Neural progenitor cell (in vitro differentiated cells): ENCODE results near the gene PRR16. TPM values are rescaled to one million over a fixed set of nuclear protein-coding genes. Genes with fewer than 3 reads are reported as not detected.
"Not testable (repeated sequence)": the region's sequence is repeated elsewhere in the genome, so short reads cannot be mapped to it uniquely, and the experiment has no call there.

Experiments used
- DNase-seq: peaks from one replicate; pipeline ENCODE4 v3.0.0-alpha.2; 2016; ENCODE audit warnings: low spot score
- H2AFZ ChIP-seq: fragments of 200-600 bp; sonication (generic); replicated peaks from 2 replicates; pipeline ENCODE4 v1.6.1; 2016; ENCODE audit warnings: antibody characterized with exemption
- H3F3A ChIP-seq: fragments of 200-600 bp; sonication (generic); 2 replicates; pipeline ENCODE4 v1.6.1; 2016; ENCODE audit warnings: antibody characterized with exemption, low read depth
- H3K27ac ChIP-seq: fragments of 200-600 bp; sonication (generic); 2 replicates; pipeline ENCODE4 v1.5.1; 2016; ENCODE audit warnings: mild to moderate bottlenecking
- H3K27me3 ChIP-seq: fragments of 200-600 bp; sonication (generic); 2 replicates; pipeline ENCODE4 v1.6.1; 2016; ENCODE audit warnings: mild to moderate bottlenecking, moderate library complexity
- H3K36me3 ChIP-seq: fragments of 200-600 bp; sonication (generic); 2 replicates; pipeline ENCODE4 v1.5.1; 2016
- H3K4me1 ChIP-seq: fragments of 200-600 bp; sonication (generic); 2 replicates; pipeline ENCODE4 v1.6.1; 2016; ENCODE audit warnings: mixed run types
- H3K4me2 ChIP-seq: fragments of 200-600 bp; sonication (generic); 2 replicates; pipeline ENCODE4 v1.6.1; 2016
- H3K4me3 ChIP-seq: fragments of 200-600 bp; sonication (generic); 2 replicates; pipeline ENCODE4 v1.5.1; 2016
- H3K79me2 ChIP-seq: fragments of 200-600 bp; sonication (generic); 2 replicates; pipeline ENCODE4 v1.6.1; 2016; ENCODE audit warnings: low read depth
- H3K9ac ChIP-seq: fragments of 200-600 bp; sonication (generic); 2 replicates; pipeline ENCODE4 v1.6.1; 2016
- H3K9me3 ChIP-seq: fragments of 200-600 bp; sonication (generic); 2 replicates; pipeline ENCODE4 v1.5.1; 2016; ENCODE audit warnings: low read depth
- H4K20me1 ChIP-seq: fragments of 200-600 bp; sonication (generic); 2 replicates; pipeline ENCODE4 v1.6.1; 2016; ENCODE audit warnings: low read depth
- H3K27ac Mint-ChIP-seq: 3 replicates; pipeline ENCODE4 v1.8.0; 2021; ENCODE audit warnings: mixed read lengths
- H3K27me3 Mint-ChIP-seq: 2 replicates; pipeline ENCODE4 v1.8.0; 2022; ENCODE audit warnings: low read depth, mild to moderate bottlenecking, inconsistent platforms, moderate library complexity, mixed read lengths; ENCODE audit not compliant: insufficient read depth
- H3K36me3 Mint-ChIP-seq: 3 replicates; pipeline ENCODE4 v1.8.0; 2021; ENCODE audit warnings: mixed read lengths
- H3K4me1 Mint-ChIP-seq: 3 replicates; pipeline ENCODE4 v1.8.0; 2021; ENCODE audit warnings: mixed read lengths
- H3K4me3 Mint-ChIP-seq: 3 replicates; pipeline ENCODE4 v1.8.0; 2021; ENCODE audit warnings: mild to moderate bottlenecking, moderate library complexity, mixed read lengths
- H3K9me3 Mint-ChIP-seq: 3 replicates; pipeline ENCODE4 v1.8.0; 2020; ENCODE audit warnings: mixed read lengths
- CTCF ChIP-seq: fragments of 200-600 bp; sonication (generic); IDR thresholded peaks from 2 replicates; pipeline ENCODE4 v1.5.1; 2017; ENCODE audit warnings: antibody characterized with exemption, mild to moderate bottlenecking
- EZH2 ChIP-seq: fragments of 200-600 bp; sonication (generic); IDR thresholded peaks from 2 replicates; pipeline ENCODE4 v1.6.1; 2017; ENCODE audit warnings: antibody characterized with exemption, mild to moderate bottlenecking, moderate library complexity
- EZH2phosphoT487 ChIP-seq: fragments of 200-600 bp; sonication (generic); IDR thresholded peaks from 2 replicates; pipeline ENCODE4 v1.6.1; 2017; ENCODE audit warnings: antibody characterized with exemption
- total RNA-seq: library from RNA; depleted of rRNA; stranded (reverse); fragments of >200 nt; gene quantifications from 2 replicates; pipeline ENCODE4 v1.2.3, GENCODE V29; 2015; ENCODE audit warnings: low replicate concordance

Gene PRR16
- total RNA-seq, 1 donor from 2014 or later = not detected

GRCh38 chr5:120456006-120456405, 8.1 kb upstream of the PRR16 start:
- no peak for DNase-seq
- Mint-ChIP-seq H3K4me1 (peaks cover 18% of the 10 kb centered on the region), H3K9me3 (peaks cover 2% of the 10 kb centered on the region), H3K27ac (no peak overlapping the region), H3K36me3 (no peaks in the 10 kb centered on the region), H3K4me3 (no peak overlapping the region), H3K27me3 (no peaks in the 10 kb centered on the region)
- TF ChIP-seq EZH2 (no peak), EZH2phosphoT487 (no peak), CTCF (no peak)
- Histone ChIP-seq H3F3A (no peaks in the 10 kb centered on the region), H4K20me1 (no peaks in the 10 kb centered on the region), H3K9me3 (no peaks in the 10 kb centered on the region), H3K4me3 (no peak overlapping the region), H3K36me3 (no peaks in the 10 kb centered on the region), H3K9ac (no peak overlapping the region), H2AFZ (no peak overlapping the region), H3K27ac (no peak overlapping the region), H3K4me1 (peaks cover 4% of the 10 kb centered on the region), H3K27me3 (no peaks in the 10 kb centered on the region), H3K4me2 (no peak overlapping the region), H3K79me2 (no peaks in the 10 kb centered on the region)

GRCh38 chr5:120457839-120458507, 6.1 kb upstream of the PRR16 start:
- H3K4me1 Mint-ChIP-seq = peaks cover 28% of the 10 kb centered on the region
- H3K27ac ChIP-seq = no peak overlapping the region
- peak; percentile 73 for DNase-seq
- no peak overlapping the region for H3K4me2 ChIP-seq
- no peak overlapping the region for H3K9ac ChIP-seq
- peak overlapping the region; percentile 14 for H3K4me3 Mint-ChIP-seq
- H3K27me3 Mint-ChIP-seq = no peaks in the 10 kb centered on the region
- no peaks in the 10 kb centered on the region for H3K79me2 ChIP-seq
- H3K9me3 ChIP-seq = no peaks in the 10 kb centered on the region
- no peaks in the 10 kb centered on the region for H3K36me3 ChIP-seq
- H3K27ac Mint-ChIP-seq = no peak overlapping the region
- H3K27me3 ChIP-seq = peaks cover 3% of the 10 kb centered on the region
- no peak overlapping the region for H3K4me3 ChIP-seq
- peaks cover 11% of the 10 kb centered on the region for H3K4me1 ChIP-seq
- no peaks in the 10 kb centered on the region for H3K36me3 Mint-ChIP-seq
- peaks cover 2% of the 10 kb centered on the region for H3K9me3 Mint-ChIP-seq
- no peak for TF ChIP-seq EZH2phosphoT487
- TF ChIP-seq CTCF = peak; percentile 85
- peak overlapping the region; percentile 78 for H2AFZ ChIP-seq
- H3F3A ChIP-seq = peaks cover 7% of the 10 kb centered on the region
- peaks cover 3% of the 10 kb centered on the region for H4K20me1 ChIP-seq

DNA sequence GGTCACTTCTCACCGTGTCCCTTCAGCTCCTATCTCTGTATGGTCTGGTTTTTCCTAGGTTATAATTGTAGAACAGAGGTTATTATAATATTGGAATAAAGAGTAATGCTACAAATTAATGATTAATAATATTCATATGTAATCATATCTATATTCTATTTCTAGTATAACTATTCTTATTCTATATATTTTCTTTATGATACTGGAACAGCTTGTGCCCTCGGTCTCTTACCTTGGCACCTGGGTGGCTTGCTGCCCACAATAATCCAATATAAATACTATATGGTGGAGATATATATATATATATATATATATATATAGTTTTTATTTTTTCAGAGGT, 5.6 kb upstream of the PRR16 start:
- peaks cover 30% of the 10 kb centered on the region for H3K4me1 Mint-ChIP-seq
- H3K27ac Mint-ChIP-seq, H3K9me3 ChIP-seq, H4K20me1 ChIP-seq, H3K4me3 Mint-ChIP-seq, DNase-seq, H3K4me3 ChIP-seq, H3K36me3 Mint-ChIP-seq, H2AFZ ChIP-seq, H3K27me3 ChIP-seq, H3K36me3 ChIP-seq, H3K9ac ChIP-seq, H3K4me2 ChIP-seq, H3K9me3 Mint-ChIP-seq, H3K27me3 Mint-ChIP-seq, H3K79me2 ChIP-seq, H3K27ac ChIP-seq: not testable (repeated sequence)
- peaks cover 16% of the 10 kb centered on the region for H3K4me1 ChIP-seq
- peaks cover 12% of the 10 kb centered on the region for H3F3A ChIP-seq

DNA sequence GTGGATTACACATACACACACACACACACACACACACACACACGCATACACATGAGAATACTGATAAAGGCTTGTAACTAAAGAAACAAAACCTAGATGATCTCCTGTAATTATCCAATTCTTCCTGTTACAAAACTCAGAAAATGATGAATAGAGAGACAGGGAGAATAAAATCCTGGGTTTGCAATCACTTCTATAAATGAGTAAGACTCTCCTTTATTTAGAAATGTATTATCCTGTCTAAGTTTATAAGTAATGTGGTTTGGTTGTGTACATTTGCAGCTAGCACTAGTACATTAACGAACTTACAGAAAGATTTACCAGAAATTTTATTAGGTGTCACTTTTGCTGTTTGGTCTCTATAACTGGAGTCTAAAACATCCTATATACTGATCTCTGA, 2.8 kb upstream of the PRR16 start:
- Mint-ChIP-seq H3K27me3 (no peaks in the 10 kb centered on the region), H3K36me3 (no peaks in the 10 kb centered on the region), H3K4me3 (no peak overlapping the region), H3K27ac (no peak overlapping the region), H3K4me1 (peaks cover 26% of the 10 kb centered on the region), H3K9me3 (peaks cover 2% of the 10 kb centered on the region)
- H3K4me3 ChIP-seq = no peak overlapping the region
- H4K20me1 ChIP-seq = peaks cover 5% of the 10 kb centered on the region
- no peaks in the 10 kb centered on the region for H3K36me3 ChIP-seq
- TF ChIP-seq CTCF = no peak
- no peak for TF ChIP-seq EZH2
- no peak for TF ChIP-seq EZH2phosphoT487
- H3K27me3 ChIP-seq = peaks cover 35% of the 10 kb centered on the region
- no peak overlapping the region for H3K27ac ChIP-seq
- DNase-seq = no peak
- H3K4me2 ChIP-seq = no peak overlapping the region
- no peak overlapping the region for H2AFZ ChIP-seq
- H3K9me3 ChIP-seq = no peaks in the 10 kb centered on the region
- peaks cover 17% of the 10 kb centered on the region for H3F3A ChIP-seq
- no peak overlapping the region for H3K9ac ChIP-seq
- no peaks in the 10 kb centered on the region for H3K79me2 ChIP-seq
- peaks cover 29% of the 10 kb centered on the region for H3K4me1 ChIP-seq
